GM21423 (cell line): ENCODE results near the gene IGDCC3.

Experiments used
- ATAC-seq: cut with Tn5 transposase; IDR thresholded peaks from one replicate; pipeline ENCODE4 v1.9.1; 2021; ENCODE audit warnings: mild to moderate bottlenecking, moderate library complexity; ENCODE audit not compliant: unreplicated experiment

The IGDCC3 gene

DNA sequence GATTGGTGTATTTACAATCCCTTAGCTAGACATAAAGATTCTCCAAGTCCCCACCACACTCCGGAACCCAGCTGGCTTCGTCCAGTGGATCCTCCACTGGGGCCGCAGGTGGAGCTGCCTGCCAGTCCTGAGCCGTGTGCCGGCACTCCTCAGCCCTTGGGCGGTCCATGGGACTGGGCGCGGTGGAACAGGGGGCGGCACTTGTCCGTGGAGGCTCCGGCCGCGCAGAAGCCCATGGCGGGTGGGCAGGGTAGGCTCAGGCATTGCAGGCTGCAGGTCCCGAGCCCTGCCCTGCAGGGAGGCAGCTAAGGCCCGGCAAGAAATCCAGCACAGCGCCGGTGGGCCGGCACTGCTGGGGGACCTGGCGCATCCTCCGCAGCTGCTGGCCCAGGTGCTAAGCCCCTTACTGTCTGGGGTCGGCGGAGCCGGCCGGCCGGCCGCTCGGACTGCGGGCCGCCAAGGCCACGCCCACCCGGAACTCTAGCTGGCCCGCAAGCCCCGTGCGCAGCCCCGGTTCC is 76.8 kb downstream of the IGDCC3 start:
- no peak for ATAC-seq

DNA sequence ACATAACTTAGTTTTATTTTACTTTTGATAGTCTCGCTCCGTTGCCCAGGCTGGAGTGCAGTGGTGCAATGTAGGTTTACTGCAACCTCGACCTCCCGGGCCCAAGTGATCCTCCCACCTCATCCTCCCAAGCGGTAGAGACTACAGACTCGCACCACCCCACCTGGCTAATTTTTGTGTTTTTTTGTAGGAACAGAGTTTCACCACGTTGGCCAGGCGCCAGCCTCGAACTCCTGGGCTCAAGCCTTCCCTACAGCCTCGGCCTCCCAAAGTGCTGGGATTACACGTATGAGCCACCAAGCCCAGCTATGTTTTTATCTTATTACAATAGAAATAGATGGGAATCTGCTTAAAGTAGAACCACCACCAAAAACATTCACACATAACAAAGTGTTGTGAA is 79.1 kb downstream of the IGDCC3 start:
- ATAC-seq, result no peak

DNA sequence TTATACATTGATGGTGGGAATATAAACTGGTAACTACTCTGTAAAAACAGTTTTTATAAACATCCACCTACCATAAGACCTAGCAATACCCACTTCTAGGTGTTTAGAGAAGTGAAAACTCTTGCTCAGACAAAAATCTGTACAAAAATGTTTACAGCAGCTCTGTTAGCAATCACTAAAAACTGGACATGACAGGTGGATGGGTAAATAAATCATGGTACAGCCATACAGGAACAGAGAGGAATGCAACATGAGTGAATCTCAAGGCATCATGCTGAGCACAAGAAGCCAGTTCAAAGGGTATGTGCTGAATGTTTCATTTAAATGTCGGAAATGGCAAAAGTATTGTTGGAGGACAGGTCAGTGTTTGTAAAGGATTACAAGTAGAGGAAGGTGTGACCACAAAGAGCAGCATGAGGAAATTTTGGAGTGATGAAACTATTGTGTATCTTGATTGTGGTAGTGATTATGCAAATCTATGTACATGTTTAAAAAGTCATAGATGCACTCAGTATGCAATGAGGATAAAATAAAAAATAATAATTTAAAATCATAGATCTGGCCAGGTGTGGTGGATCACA is 84.8 kb downstream of the IGDCC3 start:
- no peak for ATAC-seq

DNA sequence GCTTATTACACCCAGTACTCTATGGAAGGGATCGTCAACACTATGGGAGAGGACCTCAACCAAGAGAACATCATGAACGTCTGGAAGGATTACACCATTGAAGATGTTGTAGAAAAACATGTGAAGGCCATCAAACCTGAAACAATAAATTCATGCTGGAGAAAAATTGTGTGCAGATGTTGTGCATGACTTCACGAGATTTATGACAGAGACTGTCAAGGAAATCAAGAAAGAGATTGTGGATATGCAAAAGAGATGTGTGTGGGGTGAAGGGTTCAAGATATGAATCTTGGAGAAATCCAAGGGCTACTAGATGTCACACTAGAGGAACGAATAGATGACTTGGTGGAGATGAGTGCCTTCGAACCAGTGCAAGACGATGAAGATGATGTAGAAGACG is 87.6 kb downstream of the IGDCC3 start:
- ATAC-seq, result no peak

DNA sequence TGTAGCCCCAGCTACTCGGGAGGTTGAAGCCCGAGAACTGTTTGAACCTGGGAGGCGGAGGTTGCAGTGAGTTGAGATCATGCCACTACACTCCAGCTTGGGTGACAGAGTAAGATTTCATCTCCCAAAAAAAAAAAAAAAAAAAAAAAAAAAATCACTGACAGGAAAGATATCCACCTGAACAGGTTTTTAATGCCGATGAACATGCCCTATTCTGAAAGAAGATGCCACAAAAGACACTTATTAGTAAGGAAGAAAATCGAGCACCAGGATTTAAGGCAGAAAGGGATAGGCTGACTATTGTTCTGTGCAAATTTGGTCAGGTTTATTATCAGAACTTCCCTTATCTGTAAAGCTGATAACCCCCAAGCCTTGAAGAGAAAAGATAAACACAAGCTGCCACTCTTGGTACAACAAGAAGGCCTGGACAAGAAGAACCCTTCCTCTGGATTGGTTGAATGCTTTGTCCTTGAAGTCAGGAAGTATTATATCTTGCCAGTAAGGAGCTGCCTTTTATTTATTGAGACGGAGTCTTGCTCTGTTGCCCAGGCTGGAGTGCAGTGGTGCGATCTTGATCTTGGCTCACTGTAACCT is 88.4 kb downstream of the IGDCC3 start:
- ATAC-seq, result no peak

DNA sequence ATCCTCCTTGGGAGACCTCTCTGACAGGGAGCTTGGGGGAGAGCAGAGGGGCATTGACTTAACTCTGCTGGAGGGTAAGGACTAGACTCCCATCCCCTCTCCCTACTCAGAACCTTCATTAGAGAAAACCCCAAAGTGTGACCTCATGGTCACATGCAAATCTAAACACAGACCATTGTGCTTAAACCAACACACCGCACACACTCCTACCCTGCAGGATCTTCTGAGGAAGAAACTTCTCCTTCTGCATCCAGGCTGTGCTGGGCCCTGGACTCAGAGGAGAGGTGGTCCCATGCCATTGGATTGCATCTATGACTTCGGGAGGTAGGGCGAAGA is 90.3 kb downstream of the IGDCC3 start:
- no peak for ATAC-seq

DNA sequence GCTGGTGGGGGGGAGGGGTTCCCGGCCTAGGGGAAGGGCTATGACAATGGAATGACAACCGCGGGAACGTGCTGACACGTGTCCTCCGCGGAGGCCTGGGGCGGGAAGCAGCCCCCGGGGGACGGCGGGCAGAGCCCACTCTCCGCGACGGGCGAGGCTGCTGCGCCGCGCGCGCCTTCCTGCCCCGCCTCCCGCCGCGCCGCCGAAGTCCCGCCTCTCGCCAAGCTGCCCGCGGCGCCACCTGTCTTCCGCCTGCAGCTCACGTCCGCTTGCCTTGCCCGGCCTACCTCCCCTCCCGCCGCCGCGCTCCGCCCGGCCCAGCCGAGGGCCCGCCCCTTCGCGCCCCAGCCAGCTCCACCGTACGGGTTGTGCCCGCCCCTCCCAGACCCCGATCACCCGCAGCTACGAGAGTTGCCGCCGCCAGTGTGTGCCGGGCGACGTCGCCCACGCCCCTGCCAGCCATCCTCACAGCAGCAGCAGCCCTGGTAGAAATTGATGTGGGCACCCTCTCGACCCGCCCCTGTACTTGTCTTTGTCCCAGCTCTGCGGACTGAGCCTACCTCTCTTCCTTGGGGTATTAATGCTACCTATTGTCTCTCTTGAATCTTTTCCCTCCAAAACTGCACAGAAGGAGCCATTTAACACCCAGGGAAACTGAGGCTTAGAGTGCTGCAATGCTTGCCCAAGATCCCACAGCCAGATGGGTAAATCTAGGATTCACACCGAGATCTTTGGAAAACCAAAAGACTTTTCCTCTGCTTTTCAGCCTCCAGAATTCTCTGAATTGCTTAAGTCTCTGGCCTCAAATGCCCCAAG is 90.9 kb downstream of the IGDCC3 start, which contains the start of gene PARP16:
PARP16 (minus strand) TSS at position 180 of the 816 bp plus-strand sequence. CDS start 457 bp downstream, outside the sequence.
- ATAC-seq, result peak; percentile 92

DNA sequence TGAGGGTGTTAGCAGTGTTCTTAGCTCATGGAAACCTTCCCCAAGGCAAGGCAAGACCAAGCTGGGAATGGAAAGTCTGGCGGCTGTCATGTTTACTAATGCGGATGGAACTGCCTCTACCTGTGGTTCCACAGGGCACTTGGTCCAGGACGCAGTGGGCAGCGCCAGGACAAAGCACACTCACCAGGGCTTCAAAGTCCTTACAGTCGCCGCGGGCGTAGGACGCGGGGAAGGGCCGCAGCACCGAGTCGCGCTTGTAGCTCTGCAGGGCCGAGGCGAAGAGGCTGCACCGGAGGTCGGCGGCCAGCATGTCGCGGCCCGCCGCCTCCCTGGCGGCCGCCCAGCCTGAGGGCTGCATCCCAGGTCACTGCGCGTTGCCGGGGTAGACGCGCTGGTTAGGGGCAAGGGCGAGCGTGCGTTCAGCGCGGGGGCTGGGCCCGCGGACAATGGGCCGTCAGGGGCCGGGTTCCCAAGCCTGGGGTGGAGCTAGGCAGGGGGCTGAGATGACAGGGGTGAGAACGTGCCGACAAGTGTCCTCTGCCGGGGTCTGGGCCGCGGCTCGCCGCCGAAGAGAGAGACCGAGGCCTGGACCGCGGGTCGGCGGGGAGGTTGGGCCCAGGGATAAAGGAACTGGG is 91.6 kb downstream of the IGDCC3 start:
- peak; percentile 10 for ATAC-seq

DNA sequence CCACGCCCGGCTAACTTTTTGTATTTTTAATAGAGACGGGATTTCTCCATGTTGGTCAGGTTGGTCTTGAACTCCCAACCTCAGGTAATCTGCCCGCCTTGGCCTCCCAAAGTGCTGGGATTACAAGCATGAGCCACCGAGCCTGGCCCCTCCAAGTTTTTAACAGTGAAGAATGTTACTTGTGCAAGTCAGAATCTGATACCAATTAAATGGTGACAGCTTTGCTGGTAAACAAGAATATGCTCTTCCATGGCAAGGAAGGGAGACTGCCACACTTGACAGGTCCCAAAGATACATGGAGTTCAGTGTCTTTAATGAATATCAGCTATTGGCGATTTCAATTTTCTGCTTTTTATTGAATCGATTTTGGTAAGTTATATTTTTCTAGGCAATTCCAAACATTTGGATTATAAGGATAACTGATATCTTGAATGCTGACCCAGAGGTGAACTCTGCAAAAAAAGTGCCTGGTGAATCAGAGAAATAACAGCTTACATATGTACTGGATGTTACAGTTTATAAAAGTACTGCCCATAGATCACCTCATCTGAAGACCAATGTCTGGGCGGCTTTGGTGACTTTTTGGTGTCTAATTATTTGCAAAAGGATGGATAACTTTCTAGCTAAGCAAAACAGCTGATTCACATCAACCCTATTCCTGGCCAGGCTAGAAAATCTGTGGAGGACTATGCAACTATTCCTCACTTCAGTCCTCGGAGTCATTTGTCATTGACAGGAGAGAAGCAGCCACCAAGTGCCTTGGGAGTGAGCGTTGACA is 92.3 kb downstream of the IGDCC3 start:
- no peak for ATAC-seq

DNA sequence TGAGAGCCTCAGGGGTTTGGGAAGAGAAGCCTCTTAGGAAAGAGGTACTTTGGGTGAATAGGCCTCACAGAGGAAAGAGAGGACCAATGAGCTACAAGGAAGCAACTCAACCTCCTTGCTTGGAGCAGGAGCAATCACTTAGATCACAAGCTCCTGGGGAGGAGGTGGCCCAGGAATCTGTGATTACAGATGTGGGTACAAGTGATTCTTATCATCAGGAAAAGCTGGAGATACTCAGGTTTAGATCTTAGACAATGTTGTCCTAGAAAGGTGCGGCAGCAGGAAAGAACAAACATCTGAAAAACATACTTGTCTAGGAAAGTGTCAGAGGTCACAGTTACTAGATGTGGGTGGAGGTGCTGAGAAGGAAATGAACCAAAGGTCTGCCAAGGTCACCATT is 99.3 kb downstream of the IGDCC3 start:
- ATAC-seq, result no peak
